ENCODE data around the gene HSPB8.

HSPB8 gene

GRCh38 chr12:119178544-119179334 lies at the start of gene HSPB8:
Gene HSPB8 (plus strand): TSS chr12:119178931. CDS start chr12:119179313, 382 bp downstream.
- no peak for DNase-seq
- no peak within 1 kb of the TSS for H3K4me3 Mint-ChIP-seq
- CTCF ChIA-PET = no interaction called here
- no peaks in the 10 kb centered on the region for H3K4me1 Mint-ChIP-seq
- no peaks in the 10 kb centered on the region for H3K9me3 Mint-ChIP-seq
- H3K27ac Mint-ChIP-seq = no peak within 1 kb of the TSS
- H3K27me3 Mint-ChIP-seq = peaks cover 15% of the 10 kb centered on the region
- H3K36me3 Mint-ChIP-seq = no peaks in the 10 kb centered on the region

GRCh38 chr12:119129827-119130434 lies 48.8 kb upstream of the HSPB8 start:
- no peak overlapping the region for H3K27ac Mint-ChIP-seq
- no peak overlapping the region for H3K4me3 Mint-ChIP-seq
- no peak for DNase-seq
- H3K4me1 Mint-ChIP-seq = no peaks in the 10 kb centered on the region
- CTCF ChIA-PET = no interaction called here
- H3K27me3 Mint-ChIP-seq = no peaks in the 10 kb centered on the region
- no peaks in the 10 kb centered on the region for H3K36me3 Mint-ChIP-seq
- H3K9me3 Mint-ChIP-seq = peaks cover 14% of the 10 kb centered on the region

- H3K27me3 Mint-ChIP-seq = no peaks in the 10 kb centered on the region
- peaks cover 14% of the 10 kb centered on the region for H3K9me3 Mint-ChIP-seq
- CTCF ChIA-PET = no interaction called here
- H3K27ac Mint-ChIP-seq = no peak overlapping the region
- H3K4me1 Mint-ChIP-seq = no peaks in the 10 kb centered on the region
- DNase-seq = no peak
- no peak overlapping the region for H3K4me3 Mint-ChIP-seq
- H3K36me3 Mint-ChIP-seq = no peaks in the 10 kb centered on the region
These were observed 48.2 kb upstream of the HSPB8 start for GRCh38 chr12:119130523-119130922.

GRCh38 chr12:119134284-119135072 lies 44.3 kb upstream of the HSPB8 start:
- no peaks in the 10 kb centered on the region for H3K27me3 Mint-ChIP-seq
- DNase-seq = no peak
- H3K4me3 Mint-ChIP-seq = no peak overlapping the region
- H3K4me1 Mint-ChIP-seq = no peaks in the 10 kb centered on the region
- peaks cover 12% of the 10 kb centered on the region for H3K9me3 Mint-ChIP-seq
- no peak overlapping the region for H3K27ac Mint-ChIP-seq
- CTCF ChIA-PET = no interaction called here
- no peaks in the 10 kb centered on the region for H3K36me3 Mint-ChIP-seq

- no peak overlapping the region for H3K4me3 Mint-ChIP-seq
- no peaks in the 10 kb centered on the region for H3K27me3 Mint-ChIP-seq
- CTCF ChIA-PET = no interaction called here
- no peaks in the 10 kb centered on the region for H3K4me1 Mint-ChIP-seq
- DNase-seq = no peak
- peaks cover 6% of the 10 kb centered on the region for H3K9me3 Mint-ChIP-seq
- no peak overlapping the region for H3K27ac Mint-ChIP-seq
- H3K36me3 Mint-ChIP-seq = no peaks in the 10 kb centered on the region
These were observed 41.8 kb upstream of the HSPB8 start for GRCh38 chr12:119136811-119137410.

GRCh38 chr12:119139448-119139847 lies 39.3 kb upstream of the HSPB8 start:
- Mint-ChIP-seq H3K4me3 (no peak overlapping the region), H3K4me1 (no peaks in the 10 kb centered on the region), H3K27me3 (no peaks in the 10 kb centered on the region), H3K36me3 (no peaks in the 10 kb centered on the region), H3K27ac (no peak overlapping the region), H3K9me3 (peaks cover 5% of the 10 kb centered on the region)
- CTCF ChIA-PET = no interaction called here
- no peak for DNase-seq

GRCh38 chr12:119145367-119145766 lies 33.4 kb upstream of the HSPB8 start:
- H3K36me3 Mint-ChIP-seq = no peaks in the 10 kb centered on the region
- no peaks in the 10 kb centered on the region for H3K27me3 Mint-ChIP-seq
- no peak overlapping the region for H3K27ac Mint-ChIP-seq
- no peak for DNase-seq
- no peak overlapping the region for H3K4me3 Mint-ChIP-seq
- H3K9me3 Mint-ChIP-seq = peaks cover under 1% of the 10 kb centered on the region
- H3K4me1 Mint-ChIP-seq = no peaks in the 10 kb centered on the region
- CTCF ChIA-PET = no interaction called here

GRCh38 chr12:119147847-119148448 lies 30.8 kb upstream of the HSPB8 start:
- no peak overlapping the region for H3K4me3 Mint-ChIP-seq
- no peaks in the 10 kb centered on the region for H3K36me3 Mint-ChIP-seq
- H3K4me1 Mint-ChIP-seq = no peaks in the 10 kb centered on the region
- no peak overlapping the region for H3K27ac Mint-ChIP-seq
- no peaks in the 10 kb centered on the region for H3K27me3 Mint-ChIP-seq
- CTCF ChIA-PET = interaction anchor here (0.6 to 0.9 kb wide), 2 partner anchors 266 to 395 kb away, joined by 3 read pairs; no protein-coding TSS in a partner anchor
- no peak for DNase-seq
- H3K9me3 Mint-ChIP-seq = peaks cover 3% of the 10 kb centered on the region

GRCh38 chr12:119149270-119149669 lies 29.5 kb upstream of the HSPB8 start:
- CTCF ChIA-PET = no interaction called here
- H3K27ac Mint-ChIP-seq = no peak overlapping the region
- peaks cover 9% of the 10 kb centered on the region for H3K9me3 Mint-ChIP-seq
- no peaks in the 10 kb centered on the region for H3K36me3 Mint-ChIP-seq
- DNase-seq = no peak
- no peak overlapping the region for H3K4me3 Mint-ChIP-seq
- H3K4me1 Mint-ChIP-seq = no peaks in the 10 kb centered on the region
- H3K27me3 Mint-ChIP-seq = no peaks in the 10 kb centered on the region

- Mint-ChIP-seq H3K4me3 (no peak overlapping the region), H3K36me3 (no peaks in the 10 kb centered on the region), H3K27me3 (no peaks in the 10 kb centered on the region), H3K27ac (no peak overlapping the region), H3K9me3 (peaks cover 15% of the 10 kb centered on the region), H3K4me1 (no peaks in the 10 kb centered on the region)
- CTCF ChIA-PET = interaction anchor here (0.6 kb wide), 1 partner anchor 42 kb away, joined by 3 read pairs; no protein-coding TSS in a partner anchor
- DNase-seq = no peak
These were observed 27.2 kb upstream of the HSPB8 start for GRCh38 chr12:119151445-119152026.

- Mint-ChIP-seq H3K4me1 (no peaks in the 10 kb centered on the region), H3K36me3 (no peaks in the 10 kb centered on the region), H3K27me3 (no peaks in the 10 kb centered on the region), H3K27ac (no peak overlapping the region), H3K9me3 (peaks cover 18% of the 10 kb centered on the region), H3K4me3 (no peak overlapping the region)
- DNase-seq = no peak
- CTCF ChIA-PET = no interaction called here
These were observed 25.0 kb upstream of the HSPB8 start for GRCh38 chr12:119153477-119154434.

GRCh38 chr12:119154435-119154818 lies 24.3 kb upstream of the HSPB8 start:
- Mint-ChIP-seq H3K4me3 (no peak overlapping the region), H3K9me3 (peaks cover 18% of the 10 kb centered on the region), H3K4me1 (no peaks in the 10 kb centered on the region), H3K36me3 (no peaks in the 10 kb centered on the region), H3K27me3 (no peaks in the 10 kb centered on the region), H3K27ac (no peak overlapping the region)
- CTCF ChIA-PET = no interaction called here
- no peak for DNase-seq
